Liver (tissue), 3 donors: ENCODE measurements around the gene CCDC137.

Source experiments
- EGR1 ChIP-seq, 2 donors: IDR thresholded peaks; 2 replicates each; pipeline ENCODE4 v1.6.1; 2016 to 2018; ENCODE audit warnings: antibody characterized with exemption in 2 of 2, low read depth in 2 of 2
- FOXA1 ChIP-seq: IDR thresholded peaks from 2 replicates; pipeline ENCODE4 v1.6.1; 2016; ENCODE audit warnings: antibody characterized with exemption
- HNF4A ChIP-seq, 2 donors: conservative IDR thresholded peaks; 2 replicates each; pipeline ENCODE4 v1.6.1; 2016; ENCODE audit warnings: antibody characterized with exemption in 2 of 2, mild to moderate bottlenecking in 2 of 2
- RAD21 ChIP-seq, 2 donors: IDR thresholded peaks; 2 replicates each; pipeline ENCODE4 v1.6.1; 2016; ENCODE audit warnings: antibody characterized with exemption in 2 of 2, mild to moderate bottlenecking in 2 of 2
- SP1 ChIP-seq: IDR thresholded peaks from 2 replicates; pipeline ENCODE4 v1.6.1; 2018; ENCODE audit warnings: antibody characterized with exemption, mild to moderate bottlenecking
- TAF1 ChIP-seq: conservative IDR thresholded peaks from 2 replicates; pipeline ENCODE4 v1.6.1; 2016; ENCODE audit warnings: antibody characterized with exemption, mild to moderate bottlenecking
- YY1 ChIP-seq: IDR thresholded peaks from 2 replicates; pipeline ENCODE4 v1.6.1; 2016; ENCODE audit warnings: antibody characterized with exemption, mild to moderate bottlenecking
- TF ChIP-seq, protein P1 (sequence below): fragments of 150-350 bp; IDR thresholded peaks from 2 replicates; pipeline ENCODE4 v1.5.1; 2017; ENCODE audit warnings: improper control_type of control experiment, low read depth, low read length; ENCODE audit not compliant: missing input control
- TF ChIP-seq, protein P2 (sequence below): IDR thresholded peaks from 2 replicates; pipeline ENCODE4 v1.6.1; 2016; ENCODE audit warnings: antibody characterized with exemption, mild to moderate bottlenecking
- TF ChIP-seq, protein P3 (sequence below): IDR thresholded peaks from 2 replicates; pipeline ENCODE4 v1.6.1; 2016; ENCODE audit warnings: antibody characterized with exemption
- TF ChIP-seq, protein P4 (sequence below): IDR thresholded peaks from 2 replicates; pipeline ENCODE4 v1.6.1; 2016; ENCODE audit warnings: antibody characterized with exemption
- donor health status: healthy.
- donor health status: healthy.

DNA sequence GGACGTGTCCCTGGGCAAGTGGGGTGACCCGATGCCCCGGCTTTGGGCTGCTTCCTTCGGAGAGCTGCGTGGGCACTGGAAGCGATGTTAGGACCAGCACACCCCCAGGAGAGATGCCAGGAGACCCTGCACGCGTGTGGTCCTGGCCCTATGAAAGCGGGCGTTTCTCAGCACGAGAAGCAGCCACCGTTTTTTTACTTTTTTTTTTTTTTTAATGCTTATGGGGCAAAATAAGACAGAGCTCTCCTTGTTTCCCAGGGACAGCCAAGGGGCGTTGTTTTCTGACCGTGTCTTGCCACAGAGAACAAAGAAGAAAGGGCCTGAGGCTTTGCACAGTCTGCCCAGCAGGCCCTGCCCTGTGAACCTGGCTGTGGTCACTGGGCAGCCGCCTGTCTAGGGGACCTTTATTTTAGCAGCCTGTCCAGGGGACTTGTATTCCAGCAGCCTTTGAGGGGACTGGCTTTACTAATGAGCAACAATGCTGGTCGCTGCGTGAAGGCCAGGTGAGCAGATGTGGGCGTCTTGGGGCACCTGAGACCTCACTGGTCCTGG lies 46.5 kb downstream of the CCDC137 start:
- TF ChIP-seq, protein P1, sequence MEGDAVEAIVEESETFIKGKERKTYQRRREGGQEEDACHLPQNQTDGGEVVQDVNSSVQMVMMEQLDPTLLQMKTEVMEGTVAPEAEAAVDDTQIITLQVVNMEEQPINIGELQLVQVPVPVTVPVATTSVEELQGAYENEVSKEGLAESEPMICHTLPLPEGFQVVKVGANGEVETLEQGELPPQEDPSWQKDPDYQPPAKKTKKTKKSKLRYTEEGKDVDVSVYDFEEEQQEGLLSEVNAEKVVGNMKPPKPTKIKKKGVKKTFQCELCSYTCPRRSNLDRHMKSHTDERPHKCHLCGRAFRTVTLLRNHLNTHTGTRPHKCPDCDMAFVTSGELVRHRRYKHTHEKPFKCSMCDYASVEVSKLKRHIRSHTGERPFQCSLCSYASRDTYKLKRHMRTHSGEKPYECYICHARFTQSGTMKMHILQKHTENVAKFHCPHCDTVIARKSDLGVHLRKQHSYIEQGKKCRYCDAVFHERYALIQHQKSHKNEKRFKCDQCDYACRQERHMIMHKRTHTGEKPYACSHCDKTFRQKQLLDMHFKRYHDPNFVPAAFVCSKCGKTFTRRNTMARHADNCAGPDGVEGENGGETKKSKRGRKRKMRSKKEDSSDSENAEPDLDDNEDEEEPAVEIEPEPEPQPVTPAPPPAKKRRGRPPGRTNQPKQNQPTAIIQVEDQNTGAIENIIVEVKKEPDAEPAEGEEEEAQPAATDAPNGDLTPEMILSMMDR = no peak
- TF ChIP-seq TAF1 (no peak), YY1 (no peak), SP1 (no peak), EGR1 (IDR thresholded peaks at IDR 0.05; ENCODE audit: low read depth in 2 of 2) (no peak), RAD21 (IDR thresholded peaks at IDR 0.05) (no peak), HNF4A (conservative IDR thresholded peaks at IDR 0.05) (no peak), FOXA1 (no peak)
- TF ChIP-seq, protein P2, sequence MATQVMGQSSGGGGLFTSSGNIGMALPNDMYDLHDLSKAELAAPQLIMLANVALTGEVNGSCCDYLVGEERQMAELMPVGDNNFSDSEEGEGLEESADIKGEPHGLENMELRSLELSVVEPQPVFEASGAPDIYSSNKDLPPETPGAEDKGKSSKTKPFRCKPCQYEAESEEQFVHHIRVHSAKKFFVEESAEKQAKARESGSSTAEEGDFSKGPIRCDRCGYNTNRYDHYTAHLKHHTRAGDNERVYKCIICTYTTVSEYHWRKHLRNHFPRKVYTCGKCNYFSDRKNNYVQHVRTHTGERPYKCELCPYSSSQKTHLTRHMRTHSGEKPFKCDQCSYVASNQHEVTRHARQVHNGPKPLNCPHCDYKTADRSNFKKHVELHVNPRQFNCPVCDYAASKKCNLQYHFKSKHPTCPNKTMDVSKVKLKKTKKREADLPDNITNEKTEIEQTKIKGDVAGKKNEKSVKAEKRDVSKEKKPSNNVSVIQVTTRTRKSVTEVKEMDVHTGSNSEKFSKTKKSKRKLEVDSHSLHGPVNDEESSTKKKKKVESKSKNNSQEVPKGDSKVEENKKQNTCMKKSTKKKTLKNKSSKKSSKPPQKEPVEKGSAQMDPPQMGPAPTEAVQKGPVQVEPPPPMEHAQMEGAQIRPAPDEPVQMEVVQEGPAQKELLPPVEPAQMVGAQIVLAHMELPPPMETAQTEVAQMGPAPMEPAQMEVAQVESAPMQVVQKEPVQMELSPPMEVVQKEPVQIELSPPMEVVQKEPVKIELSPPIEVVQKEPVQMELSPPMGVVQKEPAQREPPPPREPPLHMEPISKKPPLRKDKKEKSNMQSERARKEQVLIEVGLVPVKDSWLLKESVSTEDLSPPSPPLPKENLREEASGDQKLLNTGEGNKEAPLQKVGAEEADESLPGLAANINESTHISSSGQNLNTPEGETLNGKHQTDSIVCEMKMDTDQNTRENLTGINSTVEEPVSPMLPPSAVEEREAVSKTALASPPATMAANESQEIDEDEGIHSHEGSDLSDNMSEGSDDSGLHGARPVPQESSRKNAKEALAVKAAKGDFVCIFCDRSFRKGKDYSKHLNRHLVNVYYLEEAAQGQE = no peak
- TF ChIP-seq, protein P3, sequence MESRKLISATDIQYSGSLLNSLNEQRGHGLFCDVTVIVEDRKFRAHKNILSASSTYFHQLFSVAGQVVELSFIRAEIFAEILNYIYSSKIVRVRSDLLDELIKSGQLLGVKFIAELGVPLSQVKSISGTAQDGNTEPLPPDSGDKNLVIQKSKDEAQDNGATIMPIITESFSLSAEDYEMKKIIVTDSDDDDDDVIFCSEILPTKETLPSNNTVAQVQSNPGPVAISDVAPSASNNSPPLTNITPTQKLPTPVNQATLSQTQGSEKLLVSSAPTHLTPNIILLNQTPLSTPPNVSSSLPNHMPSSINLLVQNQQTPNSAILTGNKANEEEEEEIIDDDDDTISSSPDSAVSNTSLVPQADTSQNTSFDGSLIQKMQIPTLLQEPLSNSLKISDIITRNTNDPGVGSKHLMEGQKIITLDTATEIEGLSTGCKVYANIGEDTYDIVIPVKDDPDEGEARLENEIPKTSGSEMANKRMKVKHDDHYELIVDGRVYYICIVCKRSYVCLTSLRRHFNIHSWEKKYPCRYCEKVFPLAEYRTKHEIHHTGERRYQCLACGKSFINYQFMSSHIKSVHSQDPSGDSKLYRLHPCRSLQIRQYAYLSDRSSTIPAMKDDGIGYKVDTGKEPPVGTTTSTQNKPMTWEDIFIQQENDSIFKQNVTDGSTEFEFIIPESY = no peak
- TF ChIP-seq, protein P4, sequence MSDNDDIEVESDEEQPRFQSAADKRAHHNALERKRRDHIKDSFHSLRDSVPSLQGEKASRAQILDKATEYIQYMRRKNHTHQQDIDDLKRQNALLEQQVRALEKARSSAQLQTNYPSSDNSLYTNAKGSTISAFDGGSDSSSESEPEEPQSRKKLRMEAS = no peak
